Left ventricle myocardium inferior (tissue), 1 donor: ENCODE data around the gene PNMA3. TPM values are rescaled to one million over a fixed set of nuclear protein-coding genes. Genes with fewer than 3 reads are reported as not detected.

Experiments
- DNase-seq: peaks from one replicate; pipeline ENCODE4 v3.0.0-alpha.2; 2020
- H3K27ac ChIP-seq: fragments of 200-600 bp; replicated peaks from 2 replicates; pipeline ENCODE4 v1.8.0; 2021
- H3K27me3 ChIP-seq: fragments of 200-600 bp; 2 replicates; pipeline ENCODE4 v1.8.0; 2021; ENCODE audit warnings: low read depth
- H3K36me3 ChIP-seq: fragments of 200-600 bp; 2 replicates; pipeline ENCODE4 v1.8.0; 2021
- H3K4me1 ChIP-seq: fragments of 200-600 bp; 2 replicates; pipeline ENCODE4 v1.8.0; 2021
- H3K4me3 ChIP-seq: fragments of 200-600 bp; 2 replicates; pipeline ENCODE4 v1.8.0; 2021; ENCODE audit warnings: mild to moderate bottlenecking, moderate library complexity
- H3K9me3 ChIP-seq: fragments of 200-600 bp; replicated peaks from 2 replicates; pipeline ENCODE4 v1.8.0; 2021
- intact Hi-C: fragments of 100-400 bp; cut with micrococcal nuclease; formaldehyde crosslinking; loops from one replicate; pipeline ENCODE4 v1.11.0; 2022
- total RNA-seq: library from RNA; stranded (reverse); fragmentation: NEBNext Ultra II Directional; extraction: Animal tissue kit (Norgen Biotek cat#: 25700); gene quantifications from one replicate; pipeline ENCODE4 v1.2.1, GENCODE V29; 2021
- TF ChIP-seq, protein P1 (sequence below): fragments of 200-600 bp; IDR thresholded peaks from 2 replicates; pipeline ENCODE4 v1.8.0; 2021; ENCODE audit warnings: antibody characterized with exemption, mild to moderate bottlenecking, borderline replicate concordance
- donor health status: DM: no; HTN: yes; CAD: no; lungs with severe emphysema.

Gene PNMA3
- total RNA-seq, 1 donor from 2014 or later = 1.8 TPM

DNA sequence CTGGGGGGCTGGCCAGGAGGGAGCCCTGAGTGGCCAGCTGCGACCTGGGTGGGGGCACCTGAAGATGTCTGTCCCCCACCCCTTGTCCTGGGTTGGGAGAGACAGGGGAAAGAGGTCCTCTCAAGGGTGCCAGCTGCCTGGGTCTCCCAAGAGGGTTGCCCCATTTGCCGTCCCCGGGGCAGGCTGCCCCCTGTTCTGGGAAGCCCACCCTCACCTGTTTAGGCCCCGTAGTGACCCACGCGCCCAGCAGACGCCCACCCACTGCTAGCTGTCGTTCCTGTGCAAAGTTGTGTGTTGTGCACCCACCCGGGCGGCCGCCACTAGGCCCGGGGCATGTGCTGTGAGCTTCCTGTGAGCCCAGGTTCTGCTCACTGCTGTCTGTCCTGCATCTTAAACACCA lies 25.5 kb upstream of the PNMA3 start:
- Histone ChIP-seq H3K27me3 (no peaks in the 10 kb centered on the region), H3K27ac (no peak overlapping the region), H3K4me1 (no peaks in the 10 kb centered on the region), H3K9me3 (no peaks in the 10 kb centered on the region), H3K36me3 (no peaks in the 10 kb centered on the region), H3K4me3 (no peak overlapping the region)
- no peak for DNase-seq
- intact Hi-C loops = no loop called here
- TF ChIP-seq, protein P1, sequence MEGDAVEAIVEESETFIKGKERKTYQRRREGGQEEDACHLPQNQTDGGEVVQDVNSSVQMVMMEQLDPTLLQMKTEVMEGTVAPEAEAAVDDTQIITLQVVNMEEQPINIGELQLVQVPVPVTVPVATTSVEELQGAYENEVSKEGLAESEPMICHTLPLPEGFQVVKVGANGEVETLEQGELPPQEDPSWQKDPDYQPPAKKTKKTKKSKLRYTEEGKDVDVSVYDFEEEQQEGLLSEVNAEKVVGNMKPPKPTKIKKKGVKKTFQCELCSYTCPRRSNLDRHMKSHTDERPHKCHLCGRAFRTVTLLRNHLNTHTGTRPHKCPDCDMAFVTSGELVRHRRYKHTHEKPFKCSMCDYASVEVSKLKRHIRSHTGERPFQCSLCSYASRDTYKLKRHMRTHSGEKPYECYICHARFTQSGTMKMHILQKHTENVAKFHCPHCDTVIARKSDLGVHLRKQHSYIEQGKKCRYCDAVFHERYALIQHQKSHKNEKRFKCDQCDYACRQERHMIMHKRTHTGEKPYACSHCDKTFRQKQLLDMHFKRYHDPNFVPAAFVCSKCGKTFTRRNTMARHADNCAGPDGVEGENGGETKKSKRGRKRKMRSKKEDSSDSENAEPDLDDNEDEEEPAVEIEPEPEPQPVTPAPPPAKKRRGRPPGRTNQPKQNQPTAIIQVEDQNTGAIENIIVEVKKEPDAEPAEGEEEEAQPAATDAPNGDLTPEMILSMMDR = no peak

DNA sequence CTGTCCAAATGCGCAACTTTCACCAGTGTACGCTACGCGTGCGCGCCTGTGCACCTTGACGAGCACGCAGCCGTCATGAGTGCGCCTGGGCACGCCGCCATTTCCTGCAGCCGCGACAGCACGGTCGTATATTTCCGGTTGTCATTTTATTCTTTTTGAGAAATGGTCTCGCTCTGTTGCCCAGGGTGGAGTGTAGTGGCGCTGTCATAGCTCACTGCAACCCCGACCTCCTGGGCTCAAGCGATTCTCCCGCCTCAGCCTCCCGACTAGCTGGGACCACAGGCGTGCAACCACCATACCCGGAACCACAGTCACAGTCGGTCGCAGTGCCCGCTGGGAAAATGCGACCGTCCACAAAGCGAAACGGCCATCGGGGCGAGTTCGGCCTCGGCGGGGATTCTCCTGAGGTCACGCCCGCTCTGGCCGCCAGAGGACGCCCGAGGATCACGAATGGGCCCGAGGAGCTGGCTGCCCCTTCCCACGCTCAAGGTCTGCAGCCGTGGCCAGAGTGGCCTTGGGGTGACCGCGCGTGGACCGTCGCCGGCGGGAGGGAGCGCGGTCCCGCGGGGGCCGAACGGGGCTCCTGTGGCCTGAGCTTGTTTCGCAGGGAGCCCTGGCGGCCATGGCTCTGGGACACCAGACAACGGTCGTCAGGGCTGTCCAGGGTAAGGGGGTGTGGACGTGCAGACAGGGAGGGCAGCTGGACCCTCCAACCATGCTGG lies 23.7 kb upstream of the PNMA3 start:
- no peaks in the 10 kb centered on the region for H3K9me3 ChIP-seq
- intact Hi-C loops = no loop called here
- peak overlapping the region; percentile 30 for H3K27ac ChIP-seq
- peak overlapping the region; percentile 58 for H3K4me3 ChIP-seq
- peak; percentile 74 for DNase-seq
- no peaks in the 10 kb centered on the region for H3K27me3 ChIP-seq
- TF ChIP-seq, protein P1 = peak; percentile 83
- no peaks in the 10 kb centered on the region for H3K36me3 ChIP-seq
- no peaks in the 10 kb centered on the region for H3K4me1 ChIP-seq

DNA sequence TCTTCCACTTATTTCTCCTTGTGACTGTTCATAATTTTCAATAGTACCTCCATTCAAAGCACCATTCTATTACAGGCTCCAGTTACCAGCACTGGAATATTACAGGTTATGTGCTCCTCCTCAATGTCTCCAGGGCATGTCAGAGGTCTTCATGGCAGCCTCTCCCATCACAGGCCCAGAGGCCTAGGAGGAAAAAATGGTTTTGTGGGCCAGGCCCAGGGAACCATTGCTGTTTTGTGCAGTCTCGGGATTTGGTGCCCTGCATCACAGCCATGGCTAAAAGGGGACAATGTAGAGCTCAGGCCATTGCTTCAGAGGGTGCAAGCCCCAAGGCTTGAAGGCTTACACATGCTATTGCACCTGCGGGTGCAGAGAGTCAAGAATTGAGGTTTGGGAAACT lies 7.2 kb upstream of the PNMA3 start:
- no peaks in the 10 kb centered on the region for H3K36me3 ChIP-seq
- no peak overlapping the region for H3K4me3 ChIP-seq
- H3K27ac ChIP-seq = no peak overlapping the region
- no peaks in the 10 kb centered on the region for H3K9me3 ChIP-seq
- TF ChIP-seq, protein P1 = no peak
- intact Hi-C loops = no loop called here
- DNase-seq = no peak
- no peaks in the 10 kb centered on the region for H3K4me1 ChIP-seq
- H3K27me3 ChIP-seq = no peaks in the 10 kb centered on the region

DNA sequence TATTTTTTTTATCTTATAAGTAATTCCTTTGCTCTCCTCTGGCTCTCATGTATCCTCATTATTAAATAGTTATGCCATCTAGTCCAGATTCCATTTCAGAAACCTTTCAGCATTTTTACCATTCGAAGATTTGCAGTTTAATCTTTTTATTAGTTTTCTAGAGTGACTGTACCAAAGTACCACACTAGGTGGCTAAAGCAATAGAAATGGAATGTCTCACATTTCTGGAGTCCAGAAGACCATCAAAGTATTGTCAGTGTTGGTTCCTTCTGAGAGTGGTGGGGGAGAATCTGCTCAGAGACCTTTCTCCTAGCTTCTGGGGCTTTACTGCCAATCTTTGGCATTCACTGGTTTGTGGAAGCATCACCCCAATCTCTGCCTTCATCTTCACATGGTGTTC lies 3.7 kb upstream of the PNMA3 start:
- intact Hi-C loops = no loop called here
- Histone ChIP-seq H3K27ac (no peak overlapping the region), H3K27me3 (peaks cover 15% of the 10 kb centered on the region), H3K4me1 (peaks cover 11% of the 10 kb centered on the region), H3K36me3 (no peaks in the 10 kb centered on the region), H3K9me3 (no peaks in the 10 kb centered on the region), H3K4me3 (no peak overlapping the region)
- no peak for DNase-seq
- TF ChIP-seq, protein P1 = no peak

DNA sequence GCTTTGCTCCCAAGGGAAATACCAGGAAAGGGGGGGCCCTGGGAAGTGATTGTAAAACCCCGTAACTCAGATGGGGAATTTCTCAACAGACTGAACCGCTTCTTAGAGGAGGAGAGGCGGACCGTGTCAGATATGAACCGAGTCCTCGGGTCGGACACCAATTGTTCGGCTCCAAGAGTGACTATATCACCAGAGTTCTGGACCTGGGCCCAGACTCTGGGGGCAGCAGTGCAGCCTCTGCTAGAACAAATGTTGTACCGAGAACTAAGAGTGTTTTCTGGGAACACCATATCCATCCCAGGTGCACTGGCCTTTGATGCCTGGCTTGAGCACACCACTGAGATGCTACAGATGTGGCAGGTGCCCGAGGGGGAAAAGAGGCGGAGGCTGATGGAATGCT lies 1.0 kb downstream of the PNMA3 start:
- Histone ChIP-seq H3K4me3 (no peak overlapping the region), H3K27me3 (peaks cover 25% of the 10 kb centered on the region), H3K4me1 (peaks cover 14% of the 10 kb centered on the region), H3K36me3 (no peaks in the 10 kb centered on the region), H3K27ac (no peak overlapping the region), H3K9me3 (no peaks in the 10 kb centered on the region)
- TF ChIP-seq, protein P1 = no peak
- no peak for DNase-seq
- intact Hi-C loops = no loop called here
